SH-SY5Y (cell line): ENCODE results near the gene SH2D7.
A peak's percentile ranks its signal among the peaks of the same experiment; 100 is the strongest.

Experiments
- GATA2 ChIP-seq: IDR thresholded peaks from 2 replicates; pipeline ENCODE4 v1.6.1; 2011; ENCODE audit warnings: mild to moderate bottlenecking, low read depth, low read length
- GATA3 ChIP-seq: IDR thresholded peaks from 2 replicates; pipeline ENCODE4 v1.6.1; 2011; ENCODE audit warnings: low read depth, mild to moderate bottlenecking, low read length, moderate library complexity

SH2D7 gene

DNA sequence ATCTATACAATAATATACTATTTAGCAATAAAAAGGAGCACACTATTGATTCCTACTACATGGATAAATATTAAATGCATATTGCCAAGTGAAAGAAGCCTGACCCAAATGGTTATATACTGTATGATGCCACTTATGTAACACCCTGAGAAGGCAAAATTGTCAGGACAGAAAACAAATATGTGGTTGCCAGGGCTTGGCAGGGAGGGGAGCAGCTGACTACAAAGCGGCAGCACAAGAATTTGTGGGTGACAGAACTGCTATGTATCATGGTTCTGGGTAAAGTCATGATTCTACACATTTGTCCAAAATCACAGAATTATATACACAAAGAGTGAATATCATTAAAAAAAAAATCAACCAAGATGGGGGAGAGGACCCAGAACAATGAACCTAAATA is 37.4 kb upstream of the SH2D7 start:
- TF ChIP-seq GATA2, result no peak
- TF ChIP-seq GATA3, result no peak

DNA sequence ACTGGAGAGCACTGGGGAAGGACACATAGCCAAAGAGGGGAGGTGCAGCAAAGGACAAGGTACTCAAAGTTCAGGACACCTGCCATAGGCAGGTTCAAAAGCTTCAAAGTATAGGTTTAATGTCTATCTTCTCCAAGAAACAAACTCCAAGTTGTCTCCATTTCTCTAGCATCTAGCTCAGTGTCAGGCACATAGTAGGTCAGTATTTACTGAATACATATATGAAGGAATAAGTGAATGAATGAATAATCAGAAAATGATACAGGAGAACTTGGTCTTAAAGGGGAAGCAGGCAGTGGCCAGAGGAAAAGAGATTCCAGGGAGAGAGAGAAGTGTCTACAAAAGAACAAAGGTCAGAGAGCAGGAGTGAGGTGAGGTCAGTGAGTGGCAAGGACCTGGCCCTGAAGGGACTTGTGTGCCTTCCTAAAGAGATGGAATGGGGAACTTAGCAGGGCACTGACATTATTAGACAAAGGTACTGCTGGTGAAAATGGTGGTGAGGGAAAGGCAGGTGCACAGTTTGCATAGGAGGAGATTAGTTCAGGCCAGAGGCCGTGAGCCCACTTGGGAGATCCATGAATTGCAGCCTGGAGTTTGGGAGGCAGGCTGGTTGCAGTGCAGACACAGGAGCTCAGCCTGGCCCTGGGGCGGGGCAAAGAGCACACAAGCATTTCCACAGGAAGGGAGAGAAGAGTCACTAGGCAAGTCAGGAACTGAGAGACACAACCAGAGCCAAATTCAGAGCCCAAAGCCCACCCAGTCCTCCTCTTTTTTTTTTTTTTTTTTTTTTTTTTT is 36.2 kb upstream of the SH2D7 start:
- no peak for TF ChIP-seq GATA3
- TF ChIP-seq GATA2, result no peak

DNA sequence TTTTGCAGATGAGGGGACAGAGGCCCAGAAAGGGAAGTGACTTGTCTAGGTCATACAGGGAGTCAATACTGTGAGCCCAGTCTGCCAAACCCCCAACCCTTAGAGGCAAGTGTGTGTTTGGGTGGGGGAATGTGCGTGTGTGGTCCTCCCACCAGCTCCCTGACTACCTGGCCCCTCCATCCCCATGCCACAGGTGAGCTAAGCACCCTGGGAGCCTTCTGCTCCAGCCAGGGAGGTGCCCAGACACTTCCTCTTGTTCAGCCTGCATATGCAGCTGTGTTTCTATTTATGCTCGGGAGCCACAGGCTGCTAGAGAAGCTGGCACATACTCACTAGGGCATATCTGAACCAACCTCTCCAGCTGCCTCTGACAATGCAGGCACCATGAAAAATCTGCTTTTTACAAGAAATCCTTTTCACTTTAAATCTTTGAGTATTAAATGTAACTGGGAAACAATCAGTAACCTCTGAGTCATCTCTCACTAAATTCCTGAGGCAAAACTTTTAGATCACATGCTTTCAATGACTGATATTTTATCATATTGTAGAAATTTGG is 35.6 kb upstream of the SH2D7 start:
- TF ChIP-seq GATA3 (no peak), GATA2 (no peak)

DNA sequence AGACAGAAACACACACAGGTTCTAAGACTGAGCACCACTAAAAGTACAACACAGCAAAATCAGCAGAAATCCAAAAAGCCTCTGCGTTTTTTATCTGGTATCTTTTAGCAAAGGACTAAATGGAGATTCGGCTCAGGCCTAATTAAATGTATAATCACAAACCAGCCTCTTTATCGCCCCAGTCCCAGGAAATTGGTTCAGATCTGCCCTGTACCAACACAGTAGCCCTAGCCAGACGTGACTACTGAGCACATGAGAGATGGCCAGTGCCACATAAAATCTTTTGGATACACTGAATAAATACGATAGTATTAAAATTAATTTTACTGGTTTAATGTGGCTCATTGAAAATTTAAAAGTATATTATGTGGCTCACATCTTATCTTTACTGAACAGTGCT is 34.6 kb upstream of the SH2D7 start:
- TF ChIP-seq GATA3 (peak; percentile 48; the same call in 1 of the 2 replicates), GATA2 (peak; percentile 78)

DNA sequence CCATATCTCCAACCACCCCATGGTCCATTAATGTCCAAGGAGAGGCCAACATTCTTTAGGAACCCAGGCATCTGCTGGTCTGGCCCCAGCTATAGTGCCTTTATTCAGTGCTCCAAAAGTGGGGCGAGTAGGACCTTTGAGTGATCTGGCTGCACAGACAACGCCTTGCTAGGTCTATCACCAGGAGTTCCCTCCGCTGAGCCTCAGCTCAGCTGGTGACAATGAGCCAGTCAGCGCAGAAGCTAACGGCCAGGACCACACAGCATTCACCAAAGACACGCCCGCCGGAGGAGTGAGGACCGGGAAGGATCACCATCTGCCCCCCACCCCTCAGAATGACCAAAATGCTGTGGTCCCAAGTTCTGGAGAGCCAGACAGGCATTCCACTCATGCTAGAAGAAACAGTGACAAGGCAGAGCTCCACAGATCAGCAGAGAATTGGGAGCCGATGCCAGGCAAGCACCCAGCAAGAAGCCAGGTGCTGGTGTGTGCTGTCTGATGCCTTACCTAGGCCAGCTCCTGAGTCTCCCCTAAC is 33.9 kb upstream of the SH2D7 start:
- no peak for TF ChIP-seq GATA3
- no peak for TF ChIP-seq GATA2

DNA sequence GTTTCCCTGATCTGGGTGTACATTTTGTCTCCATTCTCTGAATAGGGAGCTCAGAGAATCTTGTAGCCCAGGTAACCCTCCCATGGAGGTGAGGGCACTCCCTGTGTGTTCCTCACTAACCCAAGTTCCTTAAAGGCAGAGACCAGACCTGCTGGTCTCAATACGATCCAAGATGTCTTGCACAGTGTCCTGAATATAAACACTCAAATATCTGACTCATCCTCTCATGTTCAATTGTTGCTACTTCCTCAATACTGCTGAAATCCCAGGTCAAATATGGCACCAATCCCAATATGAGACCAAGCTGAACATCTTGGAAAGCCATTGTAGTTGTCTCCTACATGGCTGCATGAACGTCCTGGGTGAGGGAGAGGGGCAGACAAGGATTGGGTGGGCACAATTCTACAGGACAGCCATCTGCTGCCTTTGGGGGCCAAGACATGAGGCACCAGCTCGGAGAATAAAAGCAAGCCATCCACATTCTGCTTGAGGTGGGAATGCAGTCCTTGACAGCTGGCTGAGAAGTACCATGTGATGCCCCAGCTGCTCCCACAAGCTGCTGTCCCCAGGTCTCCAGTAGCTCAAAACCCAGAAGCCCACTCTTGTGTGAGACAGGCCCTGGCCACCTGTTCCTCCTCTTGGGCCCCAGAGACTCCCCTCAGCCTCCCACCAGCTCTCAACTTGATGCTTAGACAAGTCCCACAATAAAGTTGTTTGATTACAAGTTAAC is 33.1 kb upstream of the SH2D7 start:
- TF ChIP-seq GATA3 (no peak), GATA2 (no peak)

DNA sequence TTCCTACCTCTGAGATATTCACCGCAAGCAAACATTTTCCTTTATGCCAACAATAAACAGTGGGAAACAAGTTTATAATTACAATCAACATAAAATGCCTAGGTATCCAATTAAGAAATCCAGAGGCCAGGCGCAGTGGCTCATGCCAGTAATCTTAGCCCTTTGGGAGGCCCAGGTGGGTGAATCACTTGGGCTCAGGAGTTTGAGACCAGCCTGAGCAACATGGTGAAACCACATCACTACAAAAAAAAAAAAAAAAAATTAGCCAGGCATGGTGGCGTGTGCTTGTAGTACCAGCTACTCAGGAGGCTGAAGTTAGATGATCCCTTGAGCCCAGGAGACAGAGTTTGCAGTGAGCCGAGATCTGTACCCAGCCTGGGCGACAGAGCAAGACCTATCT is 32.1 kb upstream of the SH2D7 start:
- TF ChIP-seq GATA2 (no peak), GATA3 (no peak)

DNA sequence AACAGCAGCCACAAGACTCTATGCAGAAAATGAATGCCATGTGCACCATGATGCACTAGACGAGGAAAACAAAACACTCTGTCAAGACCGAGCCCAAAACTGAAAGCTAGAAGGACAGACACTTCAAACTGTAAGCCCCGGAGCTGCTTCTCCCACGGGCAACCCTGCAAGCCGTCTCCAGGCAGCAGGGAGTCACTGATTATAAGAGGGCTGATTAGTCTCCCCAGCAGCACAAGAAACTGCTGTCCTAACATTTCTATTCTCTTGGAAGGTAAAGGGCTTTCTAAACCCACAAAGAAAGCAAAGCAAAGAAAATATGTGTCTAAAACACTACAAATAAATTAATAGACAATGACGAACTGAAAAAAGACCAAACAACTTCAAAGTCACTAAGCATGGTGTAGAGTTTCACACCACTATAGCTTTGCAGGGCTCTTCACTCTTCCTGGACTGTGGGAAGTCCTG is 30.4 kb upstream of the SH2D7 start:
- TF ChIP-seq GATA3 (no peak), GATA2 (no peak)

DNA sequence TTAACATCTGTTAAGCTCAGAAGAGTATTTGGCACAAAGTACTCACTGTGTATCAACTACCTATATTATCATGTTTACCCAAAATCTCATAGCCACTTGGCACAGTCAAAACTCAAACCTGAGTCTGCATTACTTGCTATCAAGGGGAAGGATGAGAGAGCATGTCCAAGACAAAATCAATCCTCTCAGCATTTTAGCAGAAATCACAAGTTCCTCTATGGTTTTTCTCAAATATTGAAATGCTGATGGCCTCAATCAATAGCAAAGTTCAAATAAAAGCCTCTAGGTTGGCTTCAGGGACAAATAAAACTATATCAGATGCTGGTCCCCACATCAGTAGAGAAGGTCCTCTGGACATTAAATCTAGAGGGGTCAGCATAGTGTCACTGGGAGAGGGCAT is 29.1 kb upstream of the SH2D7 start:
- no peak for TF ChIP-seq GATA3
- no peak for TF ChIP-seq GATA2

DNA sequence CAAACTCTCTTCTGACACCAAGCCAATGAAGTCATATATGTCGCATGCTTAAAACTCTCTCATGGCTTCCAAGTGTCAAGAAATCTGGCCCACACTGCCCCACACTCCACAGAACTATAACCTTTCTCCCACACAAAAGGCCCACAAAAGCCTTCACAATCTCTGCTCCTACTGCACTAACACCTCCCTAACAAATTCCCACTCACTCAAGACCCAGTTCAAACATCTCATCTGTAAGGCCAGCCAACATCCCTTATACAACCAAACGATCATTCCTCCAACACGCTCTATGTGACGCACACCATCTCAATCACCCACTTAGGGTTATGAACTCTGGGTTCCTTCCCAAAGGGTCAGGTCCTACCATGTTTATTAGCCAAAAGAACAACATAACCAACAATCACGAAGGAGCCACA is 28.4 kb upstream of the SH2D7 start:
- TF ChIP-seq GATA2 (no peak), GATA3 (no peak)

DNA sequence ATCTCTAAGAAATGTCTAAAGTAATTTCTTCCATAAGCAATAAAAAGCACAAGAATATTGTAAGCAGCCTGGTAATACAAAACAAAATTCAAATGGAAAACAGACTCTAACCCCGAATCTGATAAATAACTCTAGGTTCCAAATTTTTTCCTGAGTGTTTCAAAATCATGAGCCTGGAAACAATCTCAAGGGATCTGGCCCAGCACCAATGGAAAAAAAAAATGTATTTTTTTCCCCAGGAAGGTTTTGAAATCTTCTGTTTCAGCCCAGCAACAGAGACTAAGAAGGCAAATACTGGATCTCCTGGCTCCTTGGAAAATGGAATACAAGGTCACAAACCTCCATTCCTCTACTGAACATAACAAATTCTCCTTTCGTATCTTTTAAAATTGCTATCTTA is 27.8 kb upstream of the SH2D7 start:
- TF ChIP-seq GATA2, result no peak
- no peak for TF ChIP-seq GATA3

DNA sequence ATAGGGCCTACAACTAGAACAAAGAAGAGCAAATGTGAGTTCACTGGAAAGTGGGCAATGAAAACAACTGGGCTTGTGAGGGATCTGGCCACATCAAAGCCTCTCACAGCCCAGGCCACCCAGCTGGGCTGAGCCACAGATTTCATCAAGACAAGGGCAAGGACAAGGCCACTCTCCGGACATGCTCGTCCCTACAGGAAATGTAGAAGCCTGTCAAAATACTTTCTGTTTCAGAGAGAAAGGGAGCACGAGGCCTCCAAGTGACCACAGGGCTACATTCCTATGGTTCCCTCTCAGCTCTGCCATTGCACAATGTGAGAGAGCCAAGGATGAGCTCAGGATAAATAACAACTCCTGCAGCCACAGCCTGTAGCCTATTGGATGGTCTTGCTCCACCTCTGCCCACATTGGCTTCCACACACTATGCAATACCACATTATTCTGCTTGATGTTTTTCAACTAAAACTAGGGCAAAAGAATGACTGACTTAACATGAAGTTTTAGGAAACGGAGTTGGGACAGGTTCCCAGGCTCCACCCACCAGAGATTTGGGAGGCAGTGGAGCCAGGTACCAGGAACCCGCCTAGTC is 27.0 kb upstream of the SH2D7 start:
- TF ChIP-seq GATA3 (no peak), GATA2 (no peak)

DNA sequence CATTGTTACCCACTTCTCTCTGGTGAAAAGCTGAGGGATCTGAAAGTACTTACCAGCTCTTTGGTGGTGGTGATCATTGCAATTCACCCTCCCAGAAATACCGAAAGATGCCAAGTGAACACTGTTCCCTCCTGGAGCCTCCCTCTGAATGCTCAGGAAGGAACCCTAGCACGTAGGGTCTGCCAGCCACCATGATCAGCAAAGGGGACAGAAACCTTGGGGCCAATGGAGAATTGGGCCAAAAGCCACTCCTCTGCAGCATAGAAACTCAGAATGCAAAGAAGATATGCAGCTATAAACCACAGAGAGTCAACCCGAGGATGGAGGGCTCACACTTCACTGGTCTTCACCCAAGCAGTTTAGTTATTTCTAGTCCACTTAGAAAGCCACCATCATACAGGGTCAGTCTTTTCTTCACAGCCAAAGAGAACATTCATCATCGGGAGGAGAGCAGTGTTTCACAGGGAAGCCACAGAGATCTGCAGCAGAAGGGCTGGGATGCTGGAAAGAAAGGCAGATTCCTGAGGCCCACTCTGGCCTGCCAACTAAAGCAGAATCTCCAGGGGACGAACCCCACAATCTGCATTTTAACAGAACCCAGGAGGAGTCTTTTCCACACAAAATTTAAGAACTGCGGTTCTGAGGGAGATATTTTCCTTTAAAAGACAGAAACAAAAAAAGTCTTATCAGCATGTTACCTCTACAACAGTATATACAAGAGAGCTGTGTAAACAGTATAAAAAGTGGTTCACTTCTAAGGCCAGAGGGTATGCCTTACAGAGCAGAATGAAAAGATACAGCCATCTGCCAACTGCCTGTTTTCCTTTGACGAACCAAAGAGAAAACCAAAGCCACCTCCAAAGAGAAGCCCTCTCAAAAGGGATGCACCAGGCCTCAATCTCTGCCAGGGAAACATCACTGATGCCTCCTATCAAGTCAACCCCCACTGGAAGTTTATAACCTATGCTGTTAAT is 26.1 kb upstream of the SH2D7 start:
- TF ChIP-seq GATA3 (no peak), GATA2 (no peak)
